ENCODE results near the gene MFAP2.

MFAP2 gene

DNA sequence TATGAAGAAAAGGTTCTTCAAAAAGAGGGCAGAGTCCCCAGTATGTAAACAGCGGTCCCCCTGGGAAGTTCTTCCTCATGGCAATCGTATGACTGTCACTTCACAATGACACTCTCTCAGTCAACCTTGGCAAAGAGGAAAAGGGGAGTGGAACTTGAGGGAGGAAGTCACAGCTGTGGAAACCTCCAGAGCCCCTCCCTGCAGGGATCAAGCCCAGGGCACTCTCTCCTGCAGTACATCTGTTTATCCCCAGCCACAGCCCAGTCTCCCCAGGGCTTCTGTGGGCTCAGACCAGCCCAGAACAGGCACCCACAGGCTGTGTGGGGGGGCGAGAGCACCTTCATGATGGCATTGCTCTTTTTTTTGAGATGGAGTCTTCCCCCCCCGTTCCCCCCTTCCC is 29.3 kb upstream of the MFAP2 start:
- peak overlapping the region in 2 of 21 experiments; percentile 11 to 37 for H3K27ac ChIP-seq
- no peak overlapping the region for H3K4me3 ChIP-seq

GRCh38 chr1:17008208-17008855 is 27.9 kb upstream of the MFAP2 start:
- no peak overlapping the region for H3K4me3 ChIP-seq

GRCh38 chr1:17007121-17007520 is 26.7 kb upstream of the MFAP2 start:
- no peak overlapping the region for H3K4me3 ChIP-seq
- H3K27ac ChIP-seq: no peak overlapping the region

More at GRCh38 chr1:17008208-17008855, 27.9 kb upstream of the MFAP2 start:
- H3K27ac ChIP-seq: no peak overlapping the region

GRCh38 chr1:17005365-17005740 is 24.9 kb upstream of the MFAP2 start:
- H3K27ac ChIP-seq: no peak overlapping the region
- no peak overlapping the region for H3K4me3 ChIP-seq

GRCh38 chr1:17004466-17005364 is 24.3 kb upstream of the MFAP2 start:
- H3K27ac ChIP-seq: peak overlapping the region in 4 of 21 experiments; percentile 3 to 44 (median 28)
- no peak overlapping the region for H3K4me3 ChIP-seq

GRCh38 chr1:17002524-17002902 is 22.1 kb upstream of the MFAP2 start:
- no peak overlapping the region for H3K4me3 ChIP-seq
- no peak overlapping the region for H3K27ac ChIP-seq

DNA sequence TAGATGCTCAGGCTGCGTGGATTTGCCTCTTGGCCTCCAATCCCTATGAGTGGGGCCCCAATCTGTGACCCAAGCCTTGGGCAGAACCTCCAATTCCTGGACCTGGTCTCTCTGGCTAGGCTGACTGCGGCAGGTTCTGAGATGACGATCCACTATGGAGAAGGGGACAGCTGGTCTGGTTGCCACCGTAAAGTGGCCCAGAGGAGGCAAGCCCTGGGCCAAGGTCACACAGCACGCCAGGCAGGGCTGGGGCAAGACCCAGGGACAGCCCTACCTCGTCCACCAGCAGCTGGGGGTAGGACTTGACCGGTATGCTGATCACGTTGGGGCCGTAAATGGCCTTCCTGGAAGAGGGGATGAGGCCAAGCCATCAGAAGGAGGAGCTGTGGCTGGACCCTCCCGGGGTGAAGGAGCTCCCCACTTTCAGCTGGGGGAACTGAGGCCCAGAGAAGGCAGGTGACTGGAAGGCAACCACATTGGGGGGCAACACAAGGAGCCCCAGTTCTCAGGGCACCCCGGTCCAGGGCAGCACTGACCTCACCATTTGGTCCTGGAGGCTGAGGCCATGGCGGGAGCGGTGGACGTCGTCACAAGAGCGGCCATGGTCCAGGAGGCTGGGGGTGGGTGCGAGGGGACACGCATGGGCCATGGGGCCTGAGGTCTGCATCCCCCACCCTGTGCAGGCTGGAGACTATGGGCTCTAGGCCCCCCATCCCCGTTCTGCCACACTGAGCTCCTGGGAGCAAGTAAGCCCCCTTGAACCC is 21.5 kb upstream of the MFAP2 start:
- no peak overlapping the region for H3K4me3 ChIP-seq
- H3K27ac ChIP-seq: no peak overlapping the region

GRCh38 chr1:16999863-17000262 is 19.4 kb upstream of the MFAP2 start:
- Histone ChIP-seq H3K4me3 (no peak overlapping the region), H3K27ac (no peak overlapping the region)

- Histone ChIP-seq H3K4me3 (no peak overlapping the region), H3K27ac (peak overlapping the region in 1 of 21 experiments; percentile 31)
Measured at GRCh38 chr1:16998589-16998988, 18.2 kb upstream of the MFAP2 start.

DNA sequence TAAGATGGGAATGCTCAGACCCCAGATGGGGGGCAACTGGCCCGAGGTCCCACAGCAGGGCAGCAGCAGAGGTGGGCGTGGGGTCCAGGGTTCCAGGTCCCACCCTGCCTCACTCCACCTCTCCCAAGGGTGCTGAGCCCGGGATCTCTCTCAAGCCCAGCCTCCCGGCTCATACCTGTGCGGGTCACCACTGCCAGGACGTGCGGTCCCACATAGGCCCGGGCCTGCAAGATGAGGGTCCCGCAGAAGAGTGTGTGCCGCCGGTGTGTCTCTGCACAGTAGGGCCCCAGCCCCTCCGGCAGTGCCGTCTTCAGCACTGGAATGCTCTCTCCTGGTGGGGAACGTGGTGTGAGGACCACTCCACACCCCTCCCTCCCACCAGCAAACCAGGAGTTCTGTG is 16.4 kb upstream of the MFAP2 start:
- Histone ChIP-seq H3K4me3 (no peak overlapping the region), H3K27ac (no peak overlapping the region)

DNA sequence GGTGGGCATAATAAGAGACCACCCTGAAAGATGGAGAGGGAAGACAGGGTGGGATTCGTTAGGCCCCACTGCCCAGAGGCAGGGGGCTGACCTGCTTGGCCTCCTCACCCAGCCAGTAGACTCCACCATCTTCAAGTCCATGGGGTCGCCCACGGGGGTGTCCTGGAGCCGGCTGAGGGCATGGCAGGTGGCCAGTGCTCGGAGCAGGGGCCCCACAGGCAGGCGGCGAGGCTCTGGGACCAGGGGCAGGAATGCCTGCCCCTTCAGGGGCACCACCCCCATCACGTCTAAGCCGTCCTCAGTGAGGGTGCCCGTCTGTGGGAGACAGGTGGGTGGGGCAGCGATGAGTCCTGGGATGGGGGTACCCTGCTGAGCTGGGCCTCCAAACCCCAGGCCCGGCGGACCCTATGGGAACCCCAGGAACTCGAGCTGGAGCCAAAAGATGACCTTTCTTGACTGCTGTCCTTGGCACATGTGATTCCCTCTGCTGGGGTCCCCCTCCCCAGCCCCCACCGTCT is 13.2 kb upstream of the MFAP2 start:
- no peak overlapping the region for H3K4me3 ChIP-seq
- H3K27ac ChIP-seq: no peak overlapping the region

GRCh38 chr1:16992675-16993074 is 12.3 kb upstream of the MFAP2 start:
- Histone ChIP-seq H3K4me3 (no peak overlapping the region), H3K27ac (no peak overlapping the region)

DNA sequence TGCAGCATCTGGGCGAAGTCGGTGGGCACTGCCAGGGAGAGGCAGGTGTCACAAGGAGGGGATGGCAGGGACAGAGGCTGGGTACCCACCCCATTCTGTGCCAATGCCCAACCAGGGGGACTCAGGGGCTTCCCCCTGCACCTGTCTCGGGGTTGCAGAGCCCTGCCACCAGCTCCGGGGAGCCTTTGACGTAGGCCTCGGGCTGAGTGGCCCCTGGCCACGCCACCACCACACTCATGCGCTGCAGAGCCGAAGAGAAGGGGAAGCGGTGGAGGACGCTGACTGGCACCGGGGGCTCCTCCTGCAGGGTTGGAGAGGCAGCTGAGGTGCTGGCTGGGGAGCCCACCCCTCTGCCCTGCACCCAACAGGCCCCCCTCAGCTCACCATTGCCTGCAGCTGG is 11.7 kb upstream of the MFAP2 start:
- Histone ChIP-seq H3K4me3 (no peak overlapping the region), H3K27ac (no peak overlapping the region)

- Histone ChIP-seq H3K27ac (no peak overlapping the region), H3K4me3 (no peak overlapping the region)
Measured at GRCh38 chr1:16991571-16991970, 11.2 kb upstream of the MFAP2 start.

DNA sequence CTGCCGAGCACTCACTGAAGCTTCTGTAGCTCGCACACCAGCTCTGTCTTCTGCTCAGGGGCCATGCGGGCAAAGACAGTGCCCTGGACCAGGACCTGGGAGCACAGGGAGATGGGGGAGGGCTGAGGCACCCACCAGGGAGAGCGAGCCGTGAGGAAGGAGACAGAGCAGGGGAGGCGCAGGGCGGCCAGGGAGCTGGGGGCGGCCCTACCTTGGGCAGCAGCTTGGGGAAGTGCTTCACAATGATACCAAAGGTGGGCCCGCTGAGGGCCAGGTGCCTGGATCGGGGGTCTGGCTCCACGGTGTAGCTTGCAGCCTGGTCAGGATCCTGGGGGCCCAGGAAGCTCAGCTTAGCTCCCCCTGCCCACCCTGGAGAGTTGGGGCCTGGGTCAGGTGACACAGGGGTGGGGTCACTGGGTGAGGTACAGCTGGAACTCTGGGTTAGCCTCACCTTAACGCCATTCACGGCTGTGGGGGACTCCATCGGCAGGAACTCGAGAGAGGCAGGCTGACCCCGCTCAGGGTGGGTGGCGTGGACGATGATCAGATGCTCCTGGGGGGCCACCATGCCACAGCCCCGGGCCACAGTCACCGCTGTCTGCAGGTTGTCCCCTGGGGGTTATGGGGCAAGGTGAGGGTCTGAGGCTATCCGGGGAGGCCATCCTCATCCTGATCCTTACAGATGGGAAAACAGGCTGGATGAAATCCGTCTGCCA is 9.4 kb upstream of the MFAP2 start:
- Histone ChIP-seq H3K4me3 (no peak overlapping the region), H3K27ac (no peak overlapping the region)

DNA sequence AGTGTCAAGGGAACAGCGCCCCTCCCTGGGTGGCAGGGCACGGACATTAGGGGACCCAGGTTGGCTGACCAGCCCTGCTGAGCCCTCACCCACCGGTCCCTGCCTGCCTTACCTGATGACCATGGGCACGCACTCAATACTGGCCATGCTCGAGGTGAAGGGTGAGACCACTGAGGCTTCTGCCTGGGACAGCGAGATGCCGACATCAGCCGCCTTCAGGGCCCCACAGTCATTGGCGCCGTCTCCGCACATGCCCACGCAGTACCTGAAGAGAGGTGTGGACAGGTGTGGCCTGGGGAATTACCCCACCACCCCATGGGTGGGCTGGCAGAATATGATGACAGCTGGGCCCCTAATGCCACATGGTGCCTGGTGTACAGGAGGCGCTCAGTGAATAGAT is 7.8 kb upstream of the MFAP2 start:
- Histone ChIP-seq H3K27ac (no peak overlapping the region), H3K4me3 (no peak overlapping the region)

- Histone ChIP-seq H3K4me3 (no peak overlapping the region), H3K27ac (no peak overlapping the region)
Measured at GRCh38 chr1:16986962-16987361, 6.5 kb upstream of the MFAP2 start.

DNA sequence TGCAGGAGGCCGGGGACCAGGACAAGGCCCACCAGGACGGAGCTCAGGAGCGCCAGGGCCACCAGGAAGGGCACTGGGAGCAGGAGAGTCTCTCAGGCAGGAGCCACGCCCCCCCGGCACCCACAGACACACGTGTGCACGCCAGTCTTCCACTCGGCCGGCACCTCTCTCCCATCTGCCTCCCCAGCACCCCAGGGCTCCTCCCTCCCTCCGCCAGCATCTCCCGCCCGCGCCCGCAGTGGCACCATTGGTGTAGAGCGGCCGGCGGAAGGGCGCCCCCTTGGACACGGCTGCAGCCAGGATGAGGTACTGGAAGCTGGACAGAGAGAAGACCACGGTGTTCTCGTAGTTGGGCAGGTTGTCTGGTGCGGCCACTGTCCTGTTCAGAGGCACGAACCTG is 6.1 kb upstream of the MFAP2 start:
- Histone ChIP-seq H3K4me3 (no peak overlapping the region), H3K27ac (no peak overlapping the region)

DNA sequence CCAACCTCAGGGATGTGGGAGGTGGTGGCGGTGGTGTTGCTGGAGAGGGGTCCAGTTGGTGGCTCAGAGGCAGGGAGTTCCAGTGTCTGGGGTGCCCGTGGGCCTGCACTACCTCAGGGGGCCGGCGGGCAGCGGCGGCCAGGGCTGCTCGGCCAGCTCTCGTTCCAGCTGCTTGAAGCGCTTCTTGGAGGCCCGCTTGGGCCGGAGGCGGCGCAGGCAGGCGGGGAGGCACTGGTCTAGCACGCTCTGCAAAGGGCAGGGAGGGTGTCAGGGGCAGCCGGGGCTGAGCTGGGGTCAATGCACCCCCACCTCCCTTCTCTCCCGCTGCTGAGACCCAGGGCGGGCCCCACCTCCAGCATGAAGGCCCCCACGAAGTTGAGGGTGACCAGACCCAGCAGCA is 5.7 kb upstream of the MFAP2 start:
- Histone ChIP-seq H3K4me3 (no peak overlapping the region), H3K27ac (peak overlapping the region in 1 of 21 experiments; percentile 31)

DNA sequence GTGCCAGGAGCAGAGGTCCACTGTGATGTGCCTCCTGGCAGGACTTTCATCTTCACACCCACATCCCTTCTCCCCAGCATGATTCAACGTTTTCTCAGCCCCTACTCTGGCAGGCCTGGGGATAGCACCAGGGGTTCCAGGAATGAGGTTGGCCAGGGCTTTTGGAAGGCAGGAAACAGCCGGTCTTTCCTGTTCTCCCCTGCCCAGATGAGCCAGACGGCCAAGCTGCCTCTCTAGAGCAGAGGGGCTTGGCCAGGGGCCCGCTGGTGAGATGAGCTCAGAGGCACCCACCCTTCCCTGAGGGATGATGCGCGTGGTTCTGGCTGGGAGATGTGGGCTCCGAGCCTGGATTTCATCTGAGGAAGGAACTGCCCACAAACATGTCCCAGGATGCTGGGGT is 4.3 kb upstream of the MFAP2 start:
- Histone ChIP-seq H3K27ac (peak overlapping the region in 9 of 21 experiments; percentile 16 to 67 (median 27)), H3K4me3 (no peak overlapping the region)
